NOMO-1 treated with dmso at 0.1 percent for 144 hours (cell line): Measurements from ENCODE around the gene TMEM131.

Experiments
- DNase-seq: peaks from one replicate; lab custom pipeline; 2025; ENCODE audit not compliant: unreplicated experiment; lab: John Stamatoyannopoulos, UW

TMEM131 gene

DNA sequence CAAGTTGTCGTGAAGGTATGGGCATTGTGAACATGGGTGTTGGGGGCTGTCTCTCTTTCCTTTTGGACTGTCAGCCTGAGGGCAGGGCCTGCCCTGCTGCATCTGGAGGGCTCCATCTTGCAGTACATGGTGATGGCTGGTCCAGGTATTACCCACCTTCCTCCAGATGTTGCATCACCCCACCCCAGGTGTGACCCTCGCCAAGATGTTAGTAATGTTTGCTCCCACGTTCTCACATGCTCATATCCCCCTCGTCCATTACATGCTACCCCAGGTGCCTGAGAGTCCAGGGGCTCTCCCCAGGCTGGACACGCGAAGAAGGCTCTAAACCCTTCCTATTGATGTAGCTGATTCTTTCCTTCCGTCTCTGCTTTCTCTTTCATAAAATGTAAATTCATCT, 268.5 kb downstream of the TMEM131 start:
- no peak for DNase-seq

DNA sequence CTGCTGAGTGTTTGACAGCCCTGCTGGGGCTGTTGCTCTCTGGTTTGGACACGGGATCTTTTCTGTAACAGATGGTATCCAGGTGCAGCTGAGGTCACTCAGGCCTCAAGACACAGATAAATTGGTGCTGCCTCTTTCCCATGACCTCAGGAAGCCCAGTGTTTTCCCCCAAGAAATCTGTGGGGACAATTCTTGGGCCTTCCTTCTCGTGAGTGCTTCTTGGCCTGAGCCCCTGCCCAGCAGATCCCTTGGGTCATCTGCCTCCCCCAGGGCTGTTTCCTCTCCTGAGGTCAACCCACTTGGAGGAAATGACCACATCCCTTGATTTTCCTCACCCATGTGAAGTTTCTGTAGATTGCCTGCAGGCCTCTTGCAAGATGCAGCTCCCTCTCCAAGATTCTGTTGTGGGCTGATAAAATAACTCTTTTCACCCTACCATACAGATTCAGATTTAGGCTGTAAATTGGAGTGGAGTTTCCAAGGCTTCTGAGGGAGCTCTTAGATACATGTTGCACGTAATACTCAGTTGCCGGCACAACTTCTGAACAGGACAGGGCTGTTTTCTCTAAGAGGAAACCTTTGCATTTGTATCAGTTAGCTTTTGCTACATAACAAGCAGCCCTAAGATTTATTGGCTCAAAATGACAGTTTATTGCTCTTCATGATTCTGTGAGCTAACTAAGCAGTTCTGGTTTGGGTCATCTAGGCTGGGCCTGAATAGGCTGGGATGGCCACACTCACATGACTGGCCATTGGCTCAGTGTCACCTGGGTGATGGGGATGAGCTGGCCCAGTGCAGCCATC, 269.3 kb downstream of the TMEM131 start:
- DNase-seq, result no peak

DNA sequence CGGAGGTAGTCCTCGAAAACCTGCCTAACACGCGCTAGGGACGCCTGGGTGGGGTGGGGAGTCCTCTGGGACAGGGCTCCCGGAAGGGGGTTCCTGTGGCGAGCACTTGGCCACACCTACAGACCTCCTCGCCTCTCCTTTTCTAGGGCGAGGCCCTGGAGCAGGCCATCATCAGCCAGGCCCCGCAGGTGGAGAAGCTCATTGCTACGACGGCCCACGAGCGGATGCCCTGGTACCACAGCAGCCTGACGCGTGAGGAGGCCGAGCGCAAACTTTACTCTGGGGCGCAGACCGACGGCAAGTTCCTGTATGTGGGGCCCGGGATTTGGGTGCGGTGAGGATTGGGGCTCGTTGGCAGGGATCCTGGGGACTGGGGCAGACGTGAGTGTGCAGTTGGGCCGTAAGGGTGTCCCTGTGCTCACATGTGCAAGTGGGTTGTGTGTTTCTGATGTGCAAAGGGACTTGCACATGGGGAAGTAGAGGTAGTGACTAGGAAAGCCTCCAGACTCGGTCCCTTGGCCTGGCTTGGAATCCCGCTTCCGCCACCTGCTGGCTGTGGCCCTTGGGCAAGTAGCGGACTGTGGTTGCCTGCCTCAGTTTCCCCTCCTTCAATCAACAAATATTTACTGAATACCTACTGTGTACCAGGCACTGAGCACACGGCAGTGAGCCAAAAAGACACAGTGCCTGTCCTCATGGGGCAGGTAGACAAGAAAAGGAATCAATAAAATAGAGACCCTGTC, 270.6 kb downstream of the TMEM131 start:
- no peak for DNase-seq

DNA sequence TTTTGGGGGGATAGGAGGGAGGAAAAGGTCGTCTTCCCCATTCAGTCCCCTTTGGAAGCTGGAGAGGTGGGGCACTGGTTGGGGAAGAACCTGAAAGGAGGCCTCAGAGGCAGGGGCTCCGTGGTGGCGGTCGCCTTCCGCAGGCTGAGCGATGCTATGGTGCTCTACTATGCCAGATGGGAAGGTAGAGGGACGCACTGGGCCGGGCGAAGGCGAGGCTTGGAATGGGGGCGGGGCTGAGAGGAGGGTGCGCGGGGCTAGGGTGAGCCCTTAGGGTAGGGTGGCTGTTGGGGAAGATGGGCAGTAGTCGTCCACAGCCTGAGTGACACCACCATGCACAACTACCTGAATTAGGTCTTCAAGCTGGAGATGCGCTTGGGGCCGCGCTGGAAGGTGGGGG, 271.2 kb downstream of the TMEM131 start:
- no peak for DNase-seq

DNA sequence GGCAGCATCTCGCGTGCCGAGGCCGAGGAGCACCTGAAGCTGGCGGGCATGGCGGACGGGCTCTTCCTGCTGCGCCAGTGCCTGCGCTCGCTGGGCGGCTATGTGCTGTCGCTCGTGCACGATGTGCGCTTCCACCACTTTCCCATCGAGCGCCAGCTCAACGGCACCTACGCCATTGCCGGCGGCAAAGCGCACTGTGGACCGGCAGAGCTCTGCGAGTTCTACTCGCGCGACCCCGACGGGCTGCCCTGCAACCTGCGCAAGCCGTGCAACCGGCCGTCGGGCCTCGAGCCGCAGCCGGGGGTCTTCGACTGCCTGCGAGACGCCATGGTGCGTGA, 271.7 kb downstream of the TMEM131 start:
- no peak for DNase-seq

DNA sequence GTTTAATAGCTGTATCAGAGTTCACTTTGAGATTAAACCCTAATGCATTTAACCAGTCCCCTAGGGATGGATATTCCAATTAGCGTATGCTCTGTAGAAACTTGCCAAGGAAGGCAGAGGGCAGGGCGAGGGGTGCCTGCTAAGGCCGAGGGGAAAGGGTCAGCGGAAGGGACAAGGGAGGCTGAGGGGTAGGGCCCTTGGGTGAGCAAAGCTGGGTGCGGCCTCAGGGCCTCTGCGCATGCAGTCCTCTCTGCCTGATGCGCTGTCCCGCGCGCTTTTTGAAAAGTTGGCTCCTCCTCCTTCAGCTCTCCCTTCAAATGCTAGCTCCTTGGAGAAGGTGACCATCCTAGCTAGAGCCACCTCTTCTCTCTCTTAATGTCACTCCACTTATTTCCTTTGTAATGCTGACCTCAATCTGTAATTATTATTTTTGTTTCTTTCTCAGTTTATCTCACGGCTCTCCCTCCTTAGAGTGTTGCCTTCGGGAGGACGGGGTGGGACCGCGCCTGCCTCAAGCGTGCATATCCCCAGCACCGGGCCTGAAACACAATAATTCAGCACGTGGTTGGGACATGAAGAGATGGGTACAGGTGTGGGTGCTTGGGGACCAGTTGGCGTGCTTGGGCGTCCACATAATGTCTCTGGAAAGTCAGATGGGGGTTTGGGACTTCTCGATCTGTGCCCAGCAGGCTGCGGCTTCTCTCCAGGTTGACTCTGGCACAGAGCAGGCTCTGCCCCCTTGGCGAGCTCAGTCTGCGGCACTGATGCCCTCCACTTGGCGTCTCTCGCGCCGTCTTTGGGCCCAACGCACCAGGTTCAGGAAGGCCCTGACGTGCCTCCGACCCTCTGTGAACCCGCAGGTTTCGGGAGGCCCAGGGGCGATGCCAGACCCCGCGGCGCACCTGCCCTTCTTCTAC, 272.3 kb downstream of the TMEM131 start:
- DNase-seq, result no peak

DNA sequence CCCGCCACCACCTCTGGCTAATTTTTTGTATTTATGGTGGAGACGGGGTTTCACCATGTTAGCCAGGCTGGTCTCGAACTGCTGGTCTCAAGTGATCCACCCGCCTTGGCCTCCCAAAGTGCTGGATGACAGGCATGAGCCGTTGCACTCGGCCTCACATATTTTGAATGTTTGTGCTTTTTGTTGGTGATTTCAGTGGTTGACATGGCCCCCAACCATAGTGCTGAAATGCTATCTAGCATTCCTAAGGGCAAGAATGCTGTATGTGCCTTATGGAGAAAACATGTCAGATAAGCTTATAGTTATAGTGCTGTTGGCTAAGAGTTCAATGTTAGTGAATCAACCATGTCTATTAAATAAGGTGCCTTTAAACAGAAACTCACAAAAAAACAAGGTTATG, 273.5 kb downstream of the TMEM131 start:
- DNase-seq, result no peak

DNA sequence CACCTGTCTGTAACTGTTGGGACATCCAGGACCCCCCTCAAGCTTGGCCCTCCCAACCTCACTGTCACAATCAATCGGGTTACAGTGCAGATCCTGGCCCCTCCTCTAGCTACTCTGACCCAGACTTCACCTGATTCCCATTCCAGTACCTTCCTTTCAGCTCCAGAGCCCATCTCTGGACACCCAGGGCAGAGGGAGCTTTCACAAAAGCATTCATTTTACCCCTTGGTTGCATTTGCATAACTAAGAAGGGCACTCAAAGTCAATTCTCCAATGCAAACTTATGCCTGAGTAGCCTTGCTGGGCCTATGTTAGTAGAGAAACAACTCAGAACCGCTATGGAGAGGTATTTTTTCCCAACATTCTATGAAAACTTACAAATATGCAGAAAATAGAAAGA, 275.0 kb downstream of the TMEM131 start:
- no peak for DNase-seq

DNA sequence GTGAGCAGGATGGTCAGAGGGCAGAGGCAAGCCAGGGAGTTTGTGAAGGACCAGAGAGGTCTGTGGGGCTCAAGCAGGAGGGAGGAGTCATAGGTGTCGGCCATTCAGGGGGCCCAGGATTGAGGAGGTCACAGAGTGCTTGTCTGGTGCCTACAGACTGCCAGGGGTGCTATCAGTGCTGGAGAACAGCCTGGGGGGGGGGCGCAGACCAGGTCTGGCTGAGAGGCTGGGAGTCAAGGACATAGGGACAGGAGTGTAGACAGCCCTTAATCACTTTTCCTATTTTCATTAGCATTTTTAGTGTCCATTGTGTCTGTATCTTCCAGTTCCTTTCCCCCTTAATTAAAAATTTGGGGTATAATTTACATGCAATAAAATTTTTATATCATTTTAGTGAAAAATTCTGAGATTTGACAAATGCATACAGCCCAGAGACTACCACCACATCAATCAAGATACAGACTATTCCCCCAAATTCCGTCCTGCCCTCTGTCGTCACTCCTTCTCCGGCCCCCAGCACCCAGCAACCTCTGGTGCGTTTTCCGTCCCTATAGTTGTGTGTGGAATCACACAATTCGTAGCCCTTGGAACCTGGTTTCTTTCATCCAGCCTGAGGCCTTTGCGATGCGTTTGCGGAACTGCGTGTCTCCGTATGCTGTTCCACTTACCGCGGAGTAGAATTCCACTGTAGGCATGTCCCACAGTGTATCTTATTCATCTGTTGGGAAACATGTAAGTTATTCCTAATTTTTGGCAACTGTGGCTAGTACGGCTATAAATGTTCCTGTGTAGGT, 276.2 kb downstream of the TMEM131 start:
- DNase-seq, result no peak

DNA sequence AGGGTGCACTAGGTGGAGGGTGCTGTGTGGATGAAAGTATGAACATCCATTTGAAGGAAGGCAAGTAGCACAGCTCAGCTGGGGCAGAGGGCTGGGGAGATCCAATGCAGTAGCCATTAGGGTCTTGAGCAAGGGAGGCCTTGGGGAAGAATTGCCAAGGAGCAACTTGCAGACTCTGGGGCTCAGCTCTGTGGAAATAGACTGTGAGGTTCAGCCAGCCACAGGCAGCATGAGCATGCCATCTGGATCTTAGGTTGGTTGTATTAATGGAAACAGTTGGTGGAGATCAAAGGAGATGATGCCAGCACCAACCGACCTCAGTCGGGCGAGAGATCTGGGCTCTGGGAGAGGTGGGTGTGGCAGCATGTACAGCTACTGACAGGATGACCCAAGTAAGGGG, 276.8 kb downstream of the TMEM131 start:
- no peak for DNase-seq

DNA sequence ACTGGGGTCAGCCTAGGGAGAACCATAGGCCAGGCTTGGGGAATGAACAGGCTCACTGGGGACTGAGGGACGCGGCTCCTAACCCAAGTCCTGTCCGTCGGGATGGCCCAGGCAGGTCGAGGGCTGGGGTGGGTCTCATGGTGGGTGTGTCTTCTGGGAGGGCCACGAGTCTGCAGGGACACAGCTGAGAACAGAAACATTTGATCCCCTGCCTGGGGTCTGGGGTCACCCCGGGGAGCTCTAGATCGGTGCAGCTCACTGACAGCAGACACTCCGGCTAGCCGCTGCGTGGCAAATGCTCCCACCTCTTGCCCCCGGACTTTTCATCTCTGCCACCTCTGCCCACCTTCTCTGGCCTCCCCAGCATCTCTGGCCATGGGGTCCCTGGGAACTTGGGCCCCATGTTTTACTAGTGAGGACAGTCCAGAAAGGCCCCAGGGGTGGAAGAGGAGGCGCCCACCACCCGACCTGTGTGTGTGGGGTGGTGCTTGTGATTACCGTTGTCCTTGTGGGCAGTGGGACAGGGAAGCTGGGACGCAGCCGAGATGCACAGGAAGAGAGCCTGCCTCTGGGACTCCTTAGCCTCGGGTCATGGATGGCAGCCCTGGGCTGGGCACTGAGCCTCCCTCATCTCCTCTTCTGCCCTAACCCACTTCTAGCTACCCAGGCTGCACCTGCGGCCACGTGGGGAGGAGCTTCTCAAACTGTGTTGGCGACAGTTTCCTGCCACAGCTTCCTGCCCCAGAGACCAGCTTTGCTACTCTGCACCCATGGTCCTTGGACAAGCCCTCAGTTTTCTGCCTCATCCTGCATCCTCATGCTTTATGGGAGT, 277.5 kb downstream of the TMEM131 start:
- DNase-seq, result no peak

DNA sequence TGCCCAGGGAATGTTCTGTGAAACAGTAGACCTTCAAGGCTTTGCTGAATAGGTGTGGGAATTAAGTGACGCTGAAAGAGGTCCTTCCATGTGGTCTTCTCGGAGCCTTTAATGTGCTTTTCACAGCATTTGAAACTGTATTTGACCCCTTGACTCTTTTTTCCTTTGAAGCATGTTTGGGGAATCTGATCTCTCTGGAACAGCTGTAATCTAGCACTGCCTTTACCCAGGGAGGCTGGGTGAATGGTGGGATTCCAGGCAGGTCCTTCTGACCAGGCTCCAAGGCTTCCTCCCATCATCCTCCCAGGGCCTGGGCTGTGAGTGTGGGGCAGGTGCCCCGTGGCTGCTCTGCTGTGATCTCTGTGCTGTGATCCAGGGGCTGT, 278.1 kb downstream of the TMEM131 start:
- DNase-seq, result no peak

DNA sequence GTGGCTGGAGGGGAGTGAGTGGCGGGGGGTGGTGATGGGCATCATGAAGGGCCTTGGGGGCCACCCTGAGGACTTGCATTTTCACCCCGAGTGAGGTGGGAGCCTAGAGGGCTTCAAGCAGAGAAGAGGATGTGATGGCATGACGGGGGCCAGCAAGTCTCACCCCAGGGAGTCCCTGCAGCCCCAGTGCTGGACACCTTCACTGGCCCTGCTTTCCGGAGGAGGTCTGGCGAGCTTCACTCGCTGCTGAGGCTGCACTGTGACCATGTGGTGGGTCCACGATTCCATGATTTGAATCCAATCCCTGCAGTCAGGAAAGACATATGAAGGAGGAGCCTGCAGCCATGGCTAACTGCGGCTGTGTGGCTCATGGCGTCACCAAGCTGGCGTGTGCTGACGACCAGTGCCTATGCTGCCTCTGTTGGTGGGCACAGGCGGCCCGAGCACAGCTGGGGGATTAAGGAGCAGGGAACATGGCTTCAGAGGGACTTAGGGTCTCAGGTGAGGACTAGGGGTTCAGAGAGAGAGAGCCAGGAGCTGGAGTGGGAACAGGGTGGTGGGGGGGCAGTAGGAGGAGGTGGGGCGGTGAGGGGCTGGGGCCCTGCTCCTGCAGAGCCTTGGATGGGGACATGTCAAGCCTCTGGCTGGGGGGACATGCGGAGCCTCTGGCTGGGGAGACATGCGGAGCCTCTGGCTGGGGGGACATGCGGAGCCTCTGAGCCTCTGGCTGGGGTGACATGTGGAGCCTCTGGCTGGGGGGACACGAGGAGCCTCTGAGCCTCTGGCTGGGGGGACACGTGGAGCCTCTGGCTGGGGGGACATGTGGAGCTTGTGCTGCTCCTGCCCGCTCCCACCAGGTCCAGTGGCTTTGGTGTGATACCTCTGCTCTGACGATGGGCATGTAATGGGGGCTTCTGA, 278.8 kb downstream of the TMEM131 start:
- DNase-seq, result no peak

DNA sequence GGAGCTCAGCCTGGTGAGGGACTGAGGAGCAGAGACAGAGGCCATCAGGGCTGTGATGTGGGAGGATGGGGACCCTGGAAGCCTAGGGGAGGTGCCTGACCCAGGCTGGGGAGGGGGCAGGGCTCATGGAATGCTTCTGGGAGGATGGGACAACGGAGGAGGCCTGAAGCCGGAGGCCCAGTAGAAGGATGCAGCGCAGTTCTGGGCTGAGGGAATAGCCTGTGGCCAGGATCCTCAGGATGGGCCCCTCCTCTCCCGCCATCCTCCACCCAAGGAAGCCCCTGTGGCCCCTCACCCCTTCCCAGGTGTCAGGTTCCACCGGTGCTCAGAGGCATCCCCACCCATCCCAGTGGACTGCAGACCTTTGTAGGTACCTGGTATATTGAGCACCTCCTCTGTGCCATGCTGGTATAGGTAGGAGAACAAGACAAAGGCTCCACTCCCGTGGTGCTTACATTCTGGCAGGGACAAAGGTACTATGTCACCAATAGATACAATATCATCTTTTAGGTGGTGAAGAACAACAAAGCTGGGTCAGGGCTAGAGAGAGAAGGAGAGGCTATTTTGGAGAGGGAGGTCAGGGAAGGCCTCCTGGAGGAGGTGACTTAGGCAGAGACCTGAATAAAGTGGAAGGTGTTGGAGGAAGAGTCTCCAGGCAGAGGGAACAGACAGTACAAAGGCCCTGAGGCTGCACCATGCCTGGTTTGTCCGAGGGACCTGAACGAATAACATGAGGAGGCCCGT, 279.6 kb downstream of the TMEM131 start:
- DNase-seq, result no peak

DNA sequence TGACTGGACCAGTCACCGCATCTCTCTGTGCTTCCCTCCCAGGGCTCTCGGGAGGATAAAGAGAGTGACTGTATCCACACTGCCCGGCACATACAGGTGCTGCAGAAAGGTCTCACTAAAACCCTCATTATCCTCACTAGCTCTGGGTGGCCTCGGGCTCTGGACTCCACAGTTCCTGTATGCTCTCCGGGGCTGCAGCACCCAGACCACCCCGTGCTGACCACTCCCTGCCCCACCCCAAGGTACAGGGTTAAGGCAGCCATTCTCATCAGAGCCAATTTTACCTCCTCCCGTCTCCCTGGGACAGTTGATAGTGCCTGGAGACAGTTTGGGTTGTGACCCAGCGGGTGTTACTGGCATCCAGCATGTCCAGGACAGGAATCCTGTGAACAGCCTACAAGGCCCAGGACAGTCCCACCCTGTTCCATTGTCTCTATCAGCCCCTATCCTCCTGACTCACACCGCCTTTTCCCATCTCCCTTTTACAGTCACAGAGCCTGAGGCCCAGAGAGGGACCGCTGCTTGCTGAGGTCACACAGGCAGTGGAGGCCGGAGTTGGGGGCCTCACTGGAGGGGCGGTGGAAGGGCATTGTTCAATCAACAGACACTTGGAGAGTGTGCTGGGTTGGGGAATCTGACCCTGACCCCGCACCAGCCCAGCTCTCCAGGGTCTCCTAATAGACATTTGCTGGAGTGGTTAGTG, 280.6 kb downstream of the TMEM131 start:
- DNase-seq, result no peak

DNA sequence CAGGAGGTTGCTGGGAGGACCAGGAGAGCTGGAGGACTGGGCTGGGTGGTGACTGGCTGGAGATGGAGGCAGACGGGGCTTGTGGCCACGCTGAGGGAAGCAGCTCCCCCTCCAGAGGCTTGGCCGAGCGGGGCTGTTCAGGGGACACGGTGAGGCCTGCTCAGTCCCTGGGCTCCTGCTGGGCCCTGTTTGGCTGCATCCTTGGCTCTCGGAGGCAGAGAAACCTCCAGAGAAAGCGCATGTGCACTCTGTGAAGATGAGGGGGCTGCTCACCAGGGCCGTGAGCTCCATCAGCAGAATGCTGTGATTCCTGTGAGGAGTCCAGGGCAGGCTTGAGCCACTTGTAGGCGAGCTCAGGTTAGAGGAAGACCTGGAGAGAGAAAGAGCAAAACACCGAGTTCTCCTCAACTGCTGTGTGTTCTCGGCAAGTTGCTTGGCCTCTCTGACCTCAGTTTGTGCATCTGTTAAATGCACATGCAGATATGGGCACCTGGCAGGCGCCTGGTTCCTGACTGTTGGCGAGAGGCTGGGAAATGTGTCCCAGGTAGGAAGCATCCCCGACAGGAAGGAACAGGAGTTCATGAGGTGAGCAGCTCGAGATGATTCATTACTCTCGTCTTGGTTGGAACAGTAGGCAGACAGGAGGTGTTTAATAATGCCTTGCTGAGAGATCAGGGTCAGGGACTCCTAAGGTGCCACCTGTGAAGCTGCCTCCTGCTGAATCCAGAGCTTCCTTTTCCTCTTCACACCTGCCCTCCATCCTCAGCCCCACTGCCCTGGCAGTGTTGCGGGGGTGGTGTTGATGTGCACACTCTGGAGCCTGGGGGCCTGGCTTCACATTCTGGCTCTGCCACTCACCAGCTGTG, 281.4 kb downstream of the TMEM131 start:
- DNase-seq, result no peak
